DMS53 (cell line): ENCODE measurements around the gene SMCHD1.

Source experiments
- DNase-seq: peaks from one replicate; lab custom pipeline; 2025; lab: John Stamatoyannopoulos, UW

Gene SMCHD1

DNA sequence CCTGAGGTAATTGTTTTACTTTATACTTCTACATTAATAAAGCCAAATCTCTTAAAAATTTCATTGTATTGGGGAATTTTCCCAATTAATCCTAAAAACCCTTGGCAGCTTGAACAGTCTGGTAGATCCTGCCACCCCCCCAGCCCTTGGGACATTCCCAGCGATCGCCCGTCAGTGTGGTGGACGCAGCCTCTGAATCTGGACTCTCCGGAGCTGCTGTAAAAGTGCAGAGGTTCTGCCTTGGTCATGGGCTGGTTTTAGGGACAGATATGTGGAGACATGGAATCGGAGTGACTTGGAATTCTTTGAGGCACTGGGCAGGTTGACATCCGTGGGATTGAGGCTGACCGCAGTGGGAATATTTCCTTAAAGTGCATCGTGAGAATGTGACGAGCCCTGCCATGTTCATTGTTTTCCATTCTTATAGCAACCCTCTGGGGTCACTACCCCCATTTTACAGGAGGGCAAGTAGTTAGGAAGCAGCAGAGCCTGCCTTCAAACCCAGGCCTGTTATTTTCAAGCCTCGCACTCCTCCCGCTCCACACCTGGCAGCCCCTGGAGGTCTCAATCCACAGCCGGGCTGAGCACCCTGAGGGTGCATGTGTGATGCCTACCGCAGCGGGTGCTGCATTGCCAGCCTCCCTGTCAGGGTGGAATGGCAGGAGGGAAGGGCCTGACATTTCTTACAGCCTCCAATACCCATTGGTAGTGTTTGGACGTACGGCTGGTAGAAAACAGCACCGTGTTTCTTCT lies 197.8 kb downstream of the SMCHD1 start:
- DNase-seq: no peak

DNA sequence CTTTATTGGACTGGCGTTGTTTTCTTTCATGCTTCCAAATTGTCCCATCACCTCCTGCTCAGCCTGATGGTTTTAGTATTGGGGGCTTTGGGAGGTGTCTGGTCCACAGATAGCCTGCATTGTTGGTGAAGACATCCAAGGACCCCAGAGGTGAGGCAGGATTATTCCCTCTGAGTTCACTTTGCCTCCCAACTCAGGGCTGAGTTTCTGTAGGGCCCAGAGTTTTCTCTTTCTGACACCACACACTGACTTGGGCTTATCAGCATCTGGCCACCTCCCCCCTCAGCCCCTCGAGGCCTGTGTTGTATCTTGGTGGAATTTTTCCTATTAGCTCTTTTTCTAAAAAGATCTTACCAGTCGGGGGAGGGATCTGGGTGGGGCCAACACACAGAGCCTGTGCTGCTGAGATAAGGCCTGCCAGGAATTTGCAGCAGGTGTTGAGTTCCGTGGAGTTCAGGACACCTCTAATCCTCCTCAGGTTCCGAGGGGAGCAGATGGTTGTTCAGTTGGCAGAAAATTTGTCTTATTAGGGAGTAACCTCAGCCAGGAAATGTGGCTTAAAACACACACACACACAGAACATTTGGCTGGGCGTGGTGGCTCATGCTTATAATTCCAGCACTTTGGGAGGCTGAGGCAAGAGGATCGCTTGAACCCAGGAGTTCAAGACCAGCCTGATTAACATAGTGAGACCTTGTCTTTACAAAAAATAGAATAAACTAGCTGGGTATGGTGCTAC lies 198.6 kb downstream of the SMCHD1 start:
- DNase-seq: no peak
